HCT116 (cell line): ENCODE data around the gene CCSER1. TPM values are rescaled to one million over a fixed set of nuclear protein-coding genes. Genes with fewer than 3 reads are reported as not detected.

Experiments used
- ATAC-seq: fragments of 200-7000 bp; cut with Tn5 transposase; 2 replicates; pipeline ENCODE4 v1.9.1; 2020; ENCODE audit warnings: mild to moderate bottlenecking, moderate library complexity
- BruUV-seq: library from RNA; stranded (reverse); fragments of 400-500 nt; replicated peaks from 2 replicates; lab custom pipeline; 2021; lab: Mats Ljungman, UMichigan
- CTCF ChIA-PET: fragments of 300-600 bp; sonication (Branson Sonifier 250); formaldehyde crosslinking; loops from one replicate; lab custom pipeline; 2021; ENCODE audit warnings: antibody characterized with exemption; lab: Charles Lee
- POLR2A ChIA-PET: fragments of 300-600, 350-600 bp; sonication (Branson Sonifier 250); formaldehyde crosslinking; loops from one replicate; lab custom pipeline; 2021; ENCODE audit warnings: antibody characterized with exemption; lab: Charles Lee
- RAD21 ChIA-PET, 2 experiments: fragments of 300-600 bp; sonication (Branson Sonifier 250); formaldehyde crosslinking; loops; one replicate each; lab custom pipeline; 2023; ENCODE audit warnings: low total read pairs in 2 of 2; ENCODE audit not compliant: uncharacterized antibody in 2 of 2, unreplicated experiment in 2 of 2, low non-redundant PET in 1 of 2; lab: Charles Lee
- DNase-seq: peaks from one replicate; pipeline ENCODE4 v3.0.0-alpha.2; 2010; ENCODE audit warnings: low read depth, low spot score
- H2AFZ ChIP-seq: fragments of 200-600 bp; shearing (Covaris generic), sonication (generic); 2 replicates; pipeline ENCODE4 v1.6.1; 2017; ENCODE audit warnings: low read depth, mixed run types, mixed read lengths, antibody characterized with exemption, low read length; ENCODE audit not compliant: poor library complexity, severe bottlenecking
- H3K27ac ChIP-seq: 2 replicates; pipeline ENCODE4 v1.5.1; 2012; ENCODE audit warnings: low read depth, low read length
- H3K27me3 ChIP-seq: fragments of 200-600 bp; sonication (generic); 2 replicates; pipeline ENCODE4 v1.6.1; 2016; ENCODE audit warnings: mixed run types, low read length, mixed read lengths; ENCODE audit not compliant: insufficient read depth
- H3K36me3 ChIP-seq, 2 experiments: fragments of 200-500 bp in 1 of 2; fragments of 200-600 bp in 1 of 2; sonication (Bioruptor generic) in 1 of 2; sonication (generic) in 1 of 2; 2 replicates each; pipeline versions ENCODE4 v1.5.1 to v1.6.1; 2014 to 2016; ENCODE audit warnings: low read length in 2 of 2, inconsistent platforms in 1 of 2, mixed read lengths in 1 of 2, mixed run types in 1 of 2; ENCODE audit not compliant: insufficient read depth in 2 of 2, control insufficient read depth in 1 of 2
- H3K4me1 ChIP-seq, 2 experiments: fragments of 200-600 bp in 1 of 2; sonication (generic) in 1 of 2; 2 replicates each; pipeline versions ENCODE4 v1.5.1 to v1.6.1; 2012 to 2017; ENCODE audit warnings: low read length in 2 of 2, inconsistent platforms in 1 of 2, mild to moderate bottlenecking in 1 of 2, mixed read lengths in 1 of 2, mixed run types in 1 of 2, moderate library complexity in 1 of 2; ENCODE audit not compliant: insufficient read depth in 2 of 2, control insufficient read depth in 1 of 2
- H3K4me2 ChIP-seq: fragments of 200-600 bp; sonication (generic); 2 replicates; pipeline ENCODE4 v1.6.1; 2017; ENCODE audit warnings: mixed run types, low read length, mixed read lengths
- H3K4me3 ChIP-seq, 2 experiments: fragments of 200-600 bp in 1 of 2; sonication (generic) in 1 of 2; replicated peaks in 1 of 2; 2 replicates each; pipeline ENCODE4 v1.5.1; 2011 to 2016; ENCODE audit warnings: low read length in 2 of 2, control low read depth in 1 of 2, low read depth in 1 of 2, mild to moderate bottlenecking in 1 of 2, mixed read lengths in 1 of 2, mixed run types in 1 of 2
- H3K79me2 ChIP-seq: fragments of 200-600 bp; sonication (generic); 2 replicates; pipeline ENCODE4 v1.6.1; 2017; ENCODE audit warnings: mild to moderate bottlenecking, mixed run types, low read length, moderate library complexity, mixed read lengths; ENCODE audit not compliant: insufficient read depth
- H3K9ac ChIP-seq: fragments of 200-600 bp; sonication (generic); 2 replicates; pipeline ENCODE4 v1.6.1; 2016; ENCODE audit warnings: low read length, mixed read lengths
- H3K9me2 ChIP-seq: fragments of 200-600 bp; sonication (generic), shearing (Covaris generic); 2 replicates; pipeline ENCODE4 v1.6.1; 2017; ENCODE audit warnings: mixed run types, mild to moderate bottlenecking, moderate library complexity; ENCODE audit not compliant: insufficient read depth
- H3K9me3 ChIP-seq, 2 experiments: fragments of 200-500 bp in 1 of 2; fragments of 200-600 bp in 1 of 2; sonication (Bioruptor generic) in 1 of 2; sonication (generic) in 1 of 2; 2 replicates each; pipeline ENCODE4 v1.6.1; 2014 to 2017; ENCODE audit warnings: low read length in 2 of 2, mixed read lengths in 2 of 2, inconsistent platforms in 1 of 2, low read depth in 1 of 2, mild to moderate bottlenecking in 1 of 2, mixed run types in 1 of 2, moderate library complexity in 1 of 2; ENCODE audit not compliant: control insufficient read depth in 1 of 2, insufficient read depth in 1 of 2
- H4K20me1 ChIP-seq: fragments of 200-600 bp; sonication (generic), shearing (Covaris generic); 2 replicates; pipeline ENCODE4 v1.6.1; 2017; ENCODE audit warnings: mixed run types, mild to moderate bottlenecking, moderate library complexity; ENCODE audit not compliant: insufficient read depth
- ATF3 ChIP-seq: IDR thresholded peaks from 2 replicates; pipeline ENCODE4 v1.6.1; 2012
- CBX3 ChIP-seq: IDR thresholded peaks from 2 replicates; pipeline ENCODE4 v1.6.1; 2012; ENCODE audit warnings: low read depth
- CTCF ChIP-seq, 3 experiments: fragments of 200-600 bp in 1 of 3; sonication (generic) in 1 of 3; IDR thresholded peaks in 2 of 3; conservative IDR thresholded peaks in 1 of 3; 2 replicates each; pipeline ENCODE4 v1.5.1; 2012 to 2017; ENCODE audit warnings: low read depth in 2 of 3, low read length in 2 of 3, antibody characterized with exemption in 1 of 3, borderline replicate concordance in 1 of 3, control low read depth in 1 of 3, mild to moderate bottlenecking in 1 of 3, mixed read lengths in 1 of 3, mixed run types in 1 of 3, moderate library complexity in 1 of 3; ENCODE audit not compliant: insufficient read depth in 1 of 3
- EGR1 ChIP-seq: IDR thresholded peaks from 2 replicates; pipeline ENCODE4 v1.6.1; 2012; ENCODE audit warnings: low read depth
- ELF1 ChIP-seq: IDR thresholded peaks from 2 replicates; pipeline ENCODE4 v1.6.1; 2012; ENCODE audit warnings: low read depth, borderline replicate concordance
- EZH2 ChIP-seq: fragments of 200-600 bp; sonication (generic); IDR thresholded peaks from 2 replicates; pipeline ENCODE4 v1.6.1; 2017; ENCODE audit warnings: antibody characterized with exemption, mixed run types
- EZH2phosphoT487 ChIP-seq: fragments of 200-600 bp; IDR thresholded peaks from 2 replicates; pipeline ENCODE4 v1.6.1; 2018; ENCODE audit warnings: antibody characterized with exemption, borderline replicate concordance
- FOSL1 ChIP-seq: IDR thresholded peaks from 2 replicates; pipeline ENCODE4 v1.6.1; 2012; ENCODE audit warnings: low read depth
- JUND ChIP-seq: IDR thresholded peaks from 2 replicates; pipeline ENCODE4 v1.6.1; 2012
- POLR2A ChIP-seq: IDR thresholded peaks from 2 replicates; pipeline ENCODE4 v1.7.0; 2011; ENCODE audit warnings: borderline replicate concordance; ENCODE audit not compliant: insufficient read depth, insufficient read length; ENCODE audit errors: extremely low read depth
- RAD21 ChIP-seq: IDR thresholded peaks from 2 replicates; pipeline ENCODE4 v1.6.1; 2012; ENCODE audit warnings: low read depth, mild to moderate bottlenecking
- REST ChIP-seq: IDR thresholded peaks from 2 replicates; pipeline ENCODE4 v1.6.1; 2012; ENCODE audit warnings: low read depth
- SRF ChIP-seq: IDR thresholded peaks from 2 replicates; pipeline ENCODE4 v1.6.1; 2012; ENCODE audit warnings: low read depth
- ZFX ChIP-seq: fragments of 450-650 bp; IDR thresholded peaks from 2 replicates; pipeline ENCODE4 v1.6.1; 2017
- ZNF274 ChIP-seq: fragments of 200-500 bp; sonication (Bioruptor generic); IDR thresholded peaks from 2 replicates; pipeline ENCODE4 v1.6.1; 2014; ENCODE audit warnings: mild to moderate bottlenecking, low read depth, low read length, inconsistent platforms
- intact Hi-C: fragments of 100-400 bp; cut with micrococcal nuclease; formaldehyde crosslinking; loops from 2 replicates; pipeline ENCODE4 v1.10.0; 2022
- total RNA-seq: library from RNA; stranded (reverse); gene quantifications from one replicate; pipeline ENCODE4 v1.2.1, GENCODE V29; 2021; ENCODE audit not compliant: unreplicated experiment
- TF ChIP-seq, protein P1 (sequence below): IDR thresholded peaks from 2 replicates; pipeline ENCODE4 v1.6.1; 2012

The CCSER1 gene
- total RNA-seq, 1 experiment from 2014 or later, result 6.7 TPM

GRCh38 chr4:91470671-91471070 lies 1343.5 kb downstream of the CCSER1 start:
- ATAC-seq (no peak), DNase-seq (no peak)
- Histone ChIP-seq H2AFZ (no peak overlapping the region), H3K9me2 (no peaks in the 10 kb centered on the region), H4K20me1 (no peaks in the 10 kb centered on the region), H3K4me3 (no peak overlapping the region), H3K4me2 (no peak overlapping the region), H3K79me2 (no peaks in the 10 kb centered on the region), H3K27me3 (no peaks in the 10 kb centered on the region), H3K36me3 (no peaks in the 10 kb centered on the region), H3K27ac (no peak overlapping the region), H3K4me1 (no peaks in the 10 kb centered on the region), H3K9ac (no peak overlapping the region), H3K9me3 (no peaks in the 10 kb centered on the region)
- TF ChIP-seq EZH2phosphoT487, result no peak
- TF ChIP-seq, protein P1, sequence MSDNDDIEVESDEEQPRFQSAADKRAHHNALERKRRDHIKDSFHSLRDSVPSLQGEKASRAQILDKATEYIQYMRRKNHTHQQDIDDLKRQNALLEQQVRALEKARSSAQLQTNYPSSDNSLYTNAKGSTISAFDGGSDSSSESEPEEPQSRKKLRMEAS, result no peak
- no peak for TF ChIP-seq CBX3
- no peak for TF ChIP-seq POLR2A
- ChIA-PET POLR2A (no interaction called here), RAD21 (no interaction called here), CTCF (no interaction called here)
- intact Hi-C loops, result no loop called here
- no TSS peak for BruUV-seq

DNA sequence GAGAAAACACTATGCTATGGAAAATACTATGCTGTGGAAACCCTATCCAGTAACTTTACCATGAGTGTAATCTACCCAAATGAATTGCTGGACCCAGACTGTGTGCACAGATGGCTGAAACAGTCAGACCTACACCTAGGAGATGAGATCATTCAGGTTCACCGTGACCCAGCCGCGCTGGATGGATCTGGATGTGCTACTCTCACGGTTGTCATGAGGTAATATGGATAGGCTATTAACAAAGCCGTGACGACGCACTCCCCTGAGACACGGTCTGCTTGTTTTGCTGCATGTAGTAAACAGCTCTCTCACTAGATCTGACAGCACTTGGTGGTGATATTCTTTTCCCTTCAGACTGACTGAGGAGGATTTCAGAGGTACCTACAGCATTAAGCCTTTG lies 1344.1 kb downstream of the CCSER1 start:
- no peak overlapping the region for H3K4me3 ChIP-seq
- ATAC-seq (no peak), DNase-seq (no peak)
- no peak overlapping the region for H3K9ac ChIP-seq
- BruUV-seq, result no TSS peak
- no peaks in the 10 kb centered on the region for H4K20me1 ChIP-seq
- no peak for TF ChIP-seq EGR1
- TF ChIP-seq, protein P1, result no peak
- TF ChIP-seq ATF3, result no peak
- TF ChIP-seq CBX3, result no peak
- no peak for TF ChIP-seq ZNF274
- TF ChIP-seq RAD21, result no peak
- no peak for TF ChIP-seq EZH2
- TF ChIP-seq JUND, result no peak
- TF ChIP-seq POLR2A, result no peak
- no peak for TF ChIP-seq FOSL1
- TF ChIP-seq SRF, result no peak
- TF ChIP-seq ELF1, result no peak
- TF ChIP-seq ZFX, result no peak
- TF ChIP-seq REST, result no peak
- TF ChIP-seq CTCF (IDR thresholded peaks at IDR 0.05 in 2 of 3, conservative IDR thresholded peaks at IDR 0.05 in 1 of 3; ENCODE audit: borderline replicate concordance in 1 of 3, insufficient read depth in 1 of 3, low read depth in 2 of 3, low read length in 2 of 3), result no peak
- TF ChIP-seq, all 23 proteins: peak for 0
- H3K27me3 ChIP-seq, result no peaks in the 10 kb centered on the region
- RAD21 ChIA-PET, result no interaction called here
- H3K79me2 ChIP-seq, result no peaks in the 10 kb centered on the region
- POLR2A ChIA-PET, result no interaction called here
- no peak overlapping the region for H2AFZ ChIP-seq
- intact Hi-C loops, result no loop called here
- H3K9me2 ChIP-seq, result no peaks in the 10 kb centered on the region
- H3K36me3 ChIP-seq, result no peaks in the 10 kb centered on the region
- no peaks in the 10 kb centered on the region for H3K9me3 ChIP-seq
- no peak overlapping the region for H3K27ac ChIP-seq
- CTCF ChIA-PET, result no interaction called here
- H3K4me2 ChIP-seq, result no peak overlapping the region
- no peaks in the 10 kb centered on the region for H3K4me1 ChIP-seq
